Activated CD4-positive, alpha-beta T cell treated with anti-CD3 and anti-CD28 coated beads, Interleukin-2, amount 10 ng/mL, durations not matched to agents 24 days and 14 days (primary cell): ENCODE results near the gene MYLK2. TPM values are rescaled to one million over a fixed set of nuclear protein-coding genes. Genes with fewer than 3 reads are reported as not detected.

Experiments
- DNase-seq: peaks from one replicate; pipeline ENCODE4 v3.0.0; 2022
- H3K27ac Mint-ChIP-seq: one replicate; pipeline ENCODE4 v1.8.0; 2022; ENCODE audit warnings: mild to moderate bottlenecking, mixed read lengths
- H3K27me3 Mint-ChIP-seq: one replicate; pipeline ENCODE4 v1.8.0; 2022; ENCODE audit warnings: mixed read lengths
- H3K36me3 Mint-ChIP-seq: one replicate; pipeline ENCODE4 v1.8.0; 2022; ENCODE audit warnings: low read depth, mild to moderate bottlenecking, mixed read lengths
- H3K4me1 Mint-ChIP-seq: one replicate; pipeline ENCODE4 v1.8.0; 2021; ENCODE audit warnings: mixed read lengths
- H3K4me3 Mint-ChIP-seq: one replicate; pipeline ENCODE4 v1.8.0; 2022; ENCODE audit warnings: mild to moderate bottlenecking, moderate library complexity, mixed read lengths
- H3K9me3 Mint-ChIP-seq: one replicate; pipeline ENCODE4 v1.8.0; 2021; ENCODE audit warnings: mixed read lengths
- intact Hi-C: fragments of 100-400 bp; cut with micrococcal nuclease; formaldehyde crosslinking; loops from one replicate; pipeline ENCODE4 v1.15.1; 2023
- total RNA-seq: library from RNA; stranded (reverse); gene quantifications from 2 replicates; pipeline ENCODE4 v1.2.3, GENCODE V29; 2022

MYLK2 gene
- total RNA-seq, 1 donor from 2014 or later, result 0.28 TPM

GRCh38 chr20:31833931-31834521, 14.9 kb downstream of the MYLK2 start:
- Mint-ChIP-seq H3K27me3 (no peaks in the 10 kb centered on the region), H3K4me3 (no peak overlapping the region), H3K27ac (no peak overlapping the region), H3K9me3 (no peaks in the 10 kb centered on the region), H3K4me1 (peaks cover 9% of the 10 kb centered on the region), H3K36me3 (no peaks in the 10 kb centered on the region)
- intact Hi-C loops, result no loop called here
- DNase-seq, result no peak

GRCh38 chr20:31835554-31835953, 16.4 kb downstream of the MYLK2 start:
- H3K27me3 Mint-ChIP-seq, result no peaks in the 10 kb centered on the region
- H3K4me1 Mint-ChIP-seq, result peaks cover 9% of the 10 kb centered on the region
- no peaks in the 10 kb centered on the region for H3K9me3 Mint-ChIP-seq
- intact Hi-C loops, result no loop called here
- H3K4me3 Mint-ChIP-seq, result no peak overlapping the region
- H3K27ac Mint-ChIP-seq, result no peak overlapping the region
- DNase-seq, result no peak
- H3K36me3 Mint-ChIP-seq, result no peaks in the 10 kb centered on the region

GRCh38 chr20:31835977-31836852, 17.1 kb downstream of the MYLK2 start:
- intact Hi-C loops, result no loop called here
- DNase-seq, result peak; percentile 74

GRCh38 chr20:31836853-31837608, 17.9 kb downstream of the MYLK2 start:
- intact Hi-C loops, result no loop called here
- no peaks in the 10 kb centered on the region for H3K36me3 Mint-ChIP-seq
- H3K27ac Mint-ChIP-seq, result no peak overlapping the region
- peaks cover 9% of the 10 kb centered on the region for H3K4me1 Mint-ChIP-seq
- H3K27me3 Mint-ChIP-seq, result no peaks in the 10 kb centered on the region
- H3K9me3 Mint-ChIP-seq, result no peaks in the 10 kb centered on the region
- no peak overlapping the region for H3K4me3 Mint-ChIP-seq
- no peak for DNase-seq

More at GRCh38 chr20:31835977-31836852, 17.1 kb downstream of the MYLK2 start:
- Mint-ChIP-seq H3K27ac (no peak overlapping the region), H3K4me1 (peaks cover 9% of the 10 kb centered on the region), H3K27me3 (no peaks in the 10 kb centered on the region), H3K4me3 (no peak overlapping the region), H3K36me3 (no peaks in the 10 kb centered on the region), H3K9me3 (no peaks in the 10 kb centered on the region)

- no peak overlapping the region for H3K4me3 Mint-ChIP-seq
- no peaks in the 10 kb centered on the region for H3K9me3 Mint-ChIP-seq
- H3K27me3 Mint-ChIP-seq, result no peaks in the 10 kb centered on the region
- no peak for DNase-seq
- intact Hi-C loops, result no loop called here
- H3K4me1 Mint-ChIP-seq, result peaks cover 9% of the 10 kb centered on the region
- no peak overlapping the region for H3K27ac Mint-ChIP-seq
- H3K36me3 Mint-ChIP-seq, result no peaks in the 10 kb centered on the region
These were observed 18.8 kb downstream of the MYLK2 start for GRCh38 chr20:31837896-31838397.

- H3K4me1 Mint-ChIP-seq, result peaks cover 9% of the 10 kb centered on the region
- no peak for DNase-seq
- no peaks in the 10 kb centered on the region for H3K9me3 Mint-ChIP-seq
- no peak overlapping the region for H3K4me3 Mint-ChIP-seq
- H3K36me3 Mint-ChIP-seq, result no peaks in the 10 kb centered on the region
- intact Hi-C loops, result no loop called here
- H3K27ac Mint-ChIP-seq, result no peak overlapping the region
- H3K27me3 Mint-ChIP-seq, result no peaks in the 10 kb centered on the region
These were observed 19.6 kb downstream of the MYLK2 start for GRCh38 chr20:31838646-31839292.

- no peak overlapping the region for H3K4me3 Mint-ChIP-seq
- DNase-seq, result no peak
- intact Hi-C loops, result no loop called here
- H3K27ac Mint-ChIP-seq, result no peak overlapping the region
- no peaks in the 10 kb centered on the region for H3K27me3 Mint-ChIP-seq
- no peaks in the 10 kb centered on the region for H3K36me3 Mint-ChIP-seq
- H3K4me1 Mint-ChIP-seq, result peaks cover 9% of the 10 kb centered on the region
- no peaks in the 10 kb centered on the region for H3K9me3 Mint-ChIP-seq
These were observed 20.8 kb downstream of the MYLK2 start for GRCh38 chr20:31839782-31840487.

GRCh38 chr20:31840906-31841816, 22.0 kb downstream of the MYLK2 start:
- Mint-ChIP-seq H3K4me3 (no peak overlapping the region), H3K27me3 (no peaks in the 10 kb centered on the region), H3K4me1 (peaks cover 5% of the 10 kb centered on the region), H3K27ac (no peak overlapping the region), H3K9me3 (no peaks in the 10 kb centered on the region), H3K36me3 (no peaks in the 10 kb centered on the region)
- no peak for DNase-seq
- intact Hi-C loops, result no loop called here

GRCh38 chr20:31841928-31842327, 22.8 kb downstream of the MYLK2 start:
- intact Hi-C loops, result no loop called here
- H3K9me3 Mint-ChIP-seq, result no peaks in the 10 kb centered on the region
- no peaks in the 10 kb centered on the region for H3K27me3 Mint-ChIP-seq
- no peak for DNase-seq
- no peaks in the 10 kb centered on the region for H3K36me3 Mint-ChIP-seq
- H3K27ac Mint-ChIP-seq, result no peak overlapping the region
- H3K4me1 Mint-ChIP-seq, result no peaks in the 10 kb centered on the region
- H3K4me3 Mint-ChIP-seq, result no peak overlapping the region

- Mint-ChIP-seq H3K4me3 (no peak overlapping the region), H3K27me3 (peaks cover under 1% of the 10 kb centered on the region), H3K9me3 (no peaks in the 10 kb centered on the region), H3K36me3 (no peaks in the 10 kb centered on the region), H3K4me1 (no peaks in the 10 kb centered on the region), H3K27ac (no peak overlapping the region)
- intact Hi-C loops, result no loop called here
- no peak for DNase-seq
These were observed 23.5 kb downstream of the MYLK2 start for GRCh38 chr20:31842471-31843157.

GRCh38 chr20:31843288-31843687, 24.1 kb downstream of the MYLK2 start:
- H3K4me3 Mint-ChIP-seq, result no peak overlapping the region

GRCh38 chr20:31843881-31844280, 24.7 kb downstream of the MYLK2 start:
- peaks cover 2% of the 10 kb centered on the region for H3K27me3 Mint-ChIP-seq
- H3K9me3 Mint-ChIP-seq, result no peaks in the 10 kb centered on the region
- DNase-seq, result no peak
- no peak overlapping the region for H3K27ac Mint-ChIP-seq
- no peaks in the 10 kb centered on the region for H3K36me3 Mint-ChIP-seq
- H3K4me1 Mint-ChIP-seq, result no peaks in the 10 kb centered on the region
- no peak overlapping the region for H3K4me3 Mint-ChIP-seq
- intact Hi-C loops, result no loop called here

More at GRCh38 chr20:31843288-31843687, 24.1 kb downstream of the MYLK2 start:
- H3K27ac Mint-ChIP-seq, result no peak overlapping the region
- no peak for DNase-seq
- H3K4me1 Mint-ChIP-seq, result no peaks in the 10 kb centered on the region
- intact Hi-C loops, result no loop called here
- H3K9me3 Mint-ChIP-seq, result no peaks in the 10 kb centered on the region
- peaks cover 2% of the 10 kb centered on the region for H3K27me3 Mint-ChIP-seq
- H3K36me3 Mint-ChIP-seq, result no peaks in the 10 kb centered on the region
